Liver (tissue), 9 donors: ENCODE measurements around the gene LRMDA. TPM values are rescaled to one million over a fixed set of nuclear protein-coding genes. Genes with fewer than 3 reads are reported as not detected.

ENCODE experiments used
- DNase-seq: peaks from one replicate; pipeline ENCODE4 v3.0.0-alpha.2; 2017; ENCODE audit warnings: low spot score
- H3K27ac ChIP-seq, 2 donors: one replicate each; pipeline ENCODE4 v1.7.0; 2013; ENCODE audit warnings: inconsistent platforms in 2 of 2, low read length in 2 of 2, control low read depth in 1 of 2, low read depth in 1 of 2, mild to moderate bottlenecking in 1 of 2
- H3K27me3 ChIP-seq, 4 donors: one replicate each; pipeline versions ENCODE4 v1.6.1 to v1.7.0; 2013; ENCODE audit warnings: low read length in 3 of 4, inconsistent platforms in 1 of 4, mild to moderate bottlenecking in 1 of 4, moderate library complexity in 1 of 4; ENCODE audit not compliant: control insufficient read depth in 4 of 4, insufficient read depth in 4 of 4
- H3K36me3 ChIP-seq, 4 donors: one replicate each; pipeline versions ENCODE4 v1.6.1 to v1.7.0; 2013; ENCODE audit warnings: low read length in 3 of 4, mild to moderate bottlenecking in 3 of 4, low read depth in 1 of 4, moderate library complexity in 1 of 4; ENCODE audit not compliant: control insufficient read depth in 4 of 4, insufficient read depth in 3 of 4
- H3K4me1 ChIP-seq, 4 donors: one replicate each; pipeline versions ENCODE4 v1.6.1 to v1.7.0; 2013; ENCODE audit warnings: low read length in 3 of 4, mild to moderate bottlenecking in 3 of 4, moderate library complexity in 1 of 4; ENCODE audit not compliant: control insufficient read depth in 4 of 4, insufficient read depth in 4 of 4
- H3K4me3 ChIP-seq, 3 donors: one replicate each; pipeline versions ENCODE4 v1.6.1 to v1.7.0; 2013; ENCODE audit warnings: low read length in 3 of 3, control low read depth in 1 of 3, low read depth in 1 of 3, mild to moderate bottlenecking in 1 of 3
- H3K9ac ChIP-seq, 2 donors: one replicate each; pipeline ENCODE4 v1.7.0; 2013; ENCODE audit warnings: low read length in 2 of 2, mild to moderate bottlenecking in 2 of 2, moderate library complexity in 2 of 2, control low read depth in 1 of 2, low read depth in 1 of 2
- H3K9me3 ChIP-seq, 4 donors: one replicate each; pipeline versions ENCODE4 v1.6.1 to v1.7.0; 2013; ENCODE audit warnings: low read length in 3 of 4; ENCODE audit not compliant: control insufficient read depth in 4 of 4
- EGR1 ChIP-seq, 2 donors: IDR thresholded peaks; 2 replicates each; pipeline ENCODE4 v1.6.1; 2016 to 2018; ENCODE audit warnings: antibody characterized with exemption in 2 of 2, low read depth in 2 of 2
- GABPA ChIP-seq, 2 donors: IDR thresholded peaks in 1 of 2; conservative IDR thresholded peaks in 1 of 2; 2 replicates each; pipeline ENCODE4 v1.6.1; 2016; ENCODE audit warnings: antibody characterized with exemption in 2 of 2, mild to moderate bottlenecking in 1 of 2, moderate library complexity in 1 of 2
- HNF4A ChIP-seq, 2 donors: conservative IDR thresholded peaks; 2 replicates each; pipeline ENCODE4 v1.6.1; 2016; ENCODE audit warnings: antibody characterized with exemption in 2 of 2, mild to moderate bottlenecking in 2 of 2
- HNF4G ChIP-seq: IDR thresholded peaks from 2 replicates; pipeline ENCODE4 v1.6.1; 2016; ENCODE audit warnings: antibody characterized with exemption
- NR2F2 ChIP-seq: IDR thresholded peaks from 2 replicates; pipeline ENCODE4 v1.6.1; 2016; ENCODE audit warnings: antibody characterized with exemption
- RAD21 ChIP-seq, 2 donors: IDR thresholded peaks; 2 replicates each; pipeline ENCODE4 v1.6.1; 2016; ENCODE audit warnings: antibody characterized with exemption in 2 of 2, mild to moderate bottlenecking in 2 of 2
- RXRA ChIP-seq, 2 donors: IDR thresholded peaks; 2 replicates each; pipeline ENCODE4 v1.6.1; 2017 to 2018; ENCODE audit warnings: antibody characterized with exemption in 2 of 2, mild to moderate bottlenecking in 1 of 2
- SP1 ChIP-seq: IDR thresholded peaks from 2 replicates; pipeline ENCODE4 v1.6.1; 2018; ENCODE audit warnings: antibody characterized with exemption, mild to moderate bottlenecking
- TAF1 ChIP-seq: conservative IDR thresholded peaks from 2 replicates; pipeline ENCODE4 v1.6.1; 2016; ENCODE audit warnings: antibody characterized with exemption, mild to moderate bottlenecking
- YY1 ChIP-seq: IDR thresholded peaks from 2 replicates; pipeline ENCODE4 v1.6.1; 2016; ENCODE audit warnings: antibody characterized with exemption, mild to moderate bottlenecking
- WGBS: extraction: QIAGEN DNeasy Blood & Tissue Kit; methylation state at CpG from one replicate; pipeline ENCODE4 v1.1.7; 2013; 5-methylcytosine and 5-hydroxymethylcytosine counted together
- polyA plus RNA-seq, 2 donors: library from polyadenylated mRNA; stranded (reverse) in 1 of 2; unstranded in 1 of 2; fragments of 200-250 nt in 1 of 2; fragments of >200 nt in 1 of 2; fragmentation: Nextera tagmentation in 1 of 2; extraction: Ambion mirVana in 1 of 2; gene quantifications; one replicate each; pipeline versions ENCODE4 v1.2.1 to v1.2.3, GENCODE V29; 2013 to 2015
- total RNA-seq, 2 donors: library from RNA; depleted of rRNA; stranded (reverse); fragments of >200 nt; gene quantifications; one replicate each; pipeline ENCODE4 v1.2.3, GENCODE V29; 2014
- TF ChIP-seq, protein P1 (sequence below): IDR thresholded peaks from 2 replicates; pipeline ENCODE4 v1.6.1; 2016; ENCODE audit warnings: antibody characterized with exemption
- TF ChIP-seq, protein P2 (sequence below): IDR thresholded peaks from 2 replicates; pipeline ENCODE4 v1.6.1; 2016; ENCODE audit warnings: antibody characterized with exemption, mild to moderate bottlenecking
- TF ChIP-seq, protein P3 (sequence below): fragments of 150-350 bp; IDR thresholded peaks from 2 replicates; pipeline ENCODE4 v1.5.1; 2017; ENCODE audit warnings: improper control_type of control experiment, low read depth, low read length; ENCODE audit not compliant: missing input control
- TF ChIP-seq, protein P4 (sequence below): IDR thresholded peaks from 2 replicates; pipeline ENCODE4 v1.6.1; 2016; ENCODE audit warnings: antibody characterized with exemption
- TF ChIP-seq, protein P5 (sequence below): IDR thresholded peaks from 2 replicates; pipeline ENCODE4 v1.6.1; 2016; ENCODE audit warnings: antibody characterized with exemption
- donor health status: healthy.
- donor health status: healthy.
- donor health status: healthy.
- donor health status: healthy.
- donor health status: healthy.

Gene LRMDA
- total and polyA plus RNA-seq, 4 donors = 7.9 to 15.8 (median 11.3) TPM

DNA sequence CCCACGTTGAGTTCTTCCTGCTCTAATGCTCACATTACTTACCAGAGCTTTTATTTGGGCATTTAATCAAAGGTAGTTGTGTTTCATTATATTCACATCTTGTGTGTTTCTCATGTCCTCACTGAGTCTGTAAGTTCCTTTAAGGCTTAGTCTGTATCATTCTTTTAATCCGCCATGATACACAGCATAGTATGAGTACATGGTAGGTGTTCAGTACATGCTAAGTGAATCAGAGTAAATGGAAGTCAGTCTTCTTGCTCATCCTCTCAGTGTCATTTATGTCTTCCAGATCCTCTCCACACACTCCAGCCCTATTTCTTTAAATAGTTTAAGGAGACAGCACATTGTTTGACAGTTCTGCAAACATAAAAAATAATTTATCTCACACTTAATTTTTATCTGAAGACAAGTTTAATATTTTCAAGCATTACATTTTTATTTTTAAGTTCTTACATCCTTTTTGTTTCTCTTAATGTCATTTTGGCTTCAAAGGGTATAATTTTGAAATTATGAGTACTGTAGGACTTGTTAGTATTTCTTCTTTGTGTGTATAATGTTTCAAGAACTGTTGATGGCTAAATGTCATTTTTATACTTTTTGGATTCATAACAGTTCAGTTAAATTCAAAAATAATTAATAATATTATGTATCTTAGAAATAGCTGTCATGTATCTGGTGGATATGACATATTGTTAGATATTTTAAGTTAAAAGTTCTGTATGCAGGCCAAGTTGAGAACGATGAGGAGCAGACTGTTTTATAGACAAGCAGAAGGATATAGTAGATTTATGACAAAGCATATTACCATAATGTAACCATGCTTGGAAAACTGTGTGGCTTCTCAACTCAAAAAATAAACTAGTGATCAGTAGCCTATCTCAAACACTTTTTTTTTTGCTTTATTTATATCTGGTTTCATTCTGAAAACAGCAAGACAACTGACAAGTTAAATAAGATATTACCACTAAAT is 342.7 kb downstream of the LRMDA start:
- DNase-seq = no peak
- TF ChIP-seq NR2F2 = no peak
- H3K4me3 ChIP-seq = no peak overlapping the region
- H3K27me3 ChIP-seq = no peaks in the 10 kb centered on the region
- H3K9ac ChIP-seq = no peak overlapping the region
- 83% methylated on average over 3 of the region's 3 CpGs for WGBS
- H3K4me1 ChIP-seq = peaks cover 6 to 27% (median 18%) of the 10 kb centered on the region in 4 donors
- H3K9me3 ChIP-seq = no peaks in the 10 kb centered on the region
- H3K36me3 ChIP-seq = no peaks in the 10 kb centered on the region
- H3K27ac ChIP-seq = no peak overlapping the region

DNA sequence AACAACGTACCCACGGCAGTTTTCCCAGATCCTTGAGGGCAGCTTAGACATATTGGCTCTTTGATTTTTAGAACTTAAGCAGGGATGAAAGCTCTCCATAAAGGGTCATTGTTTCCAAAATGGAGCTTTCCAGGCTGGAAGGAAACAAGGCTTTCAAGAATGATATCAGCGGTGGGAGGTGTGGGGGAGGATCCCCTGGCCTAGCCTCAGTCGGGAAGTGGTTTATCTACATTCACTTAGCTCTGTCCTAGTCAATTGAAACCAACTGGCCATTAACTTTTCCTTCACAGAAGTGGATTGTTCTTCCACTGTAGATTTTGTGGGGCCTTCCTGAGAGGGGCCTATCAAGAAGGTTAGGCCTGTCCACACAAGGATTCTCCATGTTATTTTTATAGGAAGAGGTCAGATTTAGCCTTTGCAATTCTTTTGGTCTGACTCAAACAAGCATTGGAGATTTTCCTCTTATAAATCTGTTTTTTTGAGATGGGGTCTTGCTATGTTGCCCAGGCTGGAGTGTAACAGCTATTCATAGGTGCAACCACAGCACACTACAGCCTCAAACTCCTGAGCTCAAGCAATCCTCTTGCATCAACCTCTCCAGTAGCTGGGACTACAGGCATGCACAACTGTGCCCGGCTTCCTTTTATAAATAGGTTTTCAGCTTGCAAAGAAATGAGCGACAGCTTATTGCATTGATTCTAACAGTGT is 343.5 kb downstream of the LRMDA start:
- WGBS = 88% methylated on average over 6 of the region's 6 CpGs
- H3K9ac ChIP-seq = no peak overlapping the region
- TF ChIP-seq, protein P1, sequence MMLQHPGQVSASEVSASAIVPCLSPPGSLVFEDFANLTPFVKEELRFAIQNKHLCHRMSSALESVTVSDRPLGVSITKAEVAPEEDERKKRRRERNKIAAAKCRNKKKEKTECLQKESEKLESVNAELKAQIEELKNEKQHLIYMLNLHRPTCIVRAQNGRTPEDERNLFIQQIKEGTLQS = no peak
- peak; percentile 14 for TF ChIP-seq YY1
- H3K27me3 ChIP-seq = no peaks in the 10 kb centered on the region
- peaks cover 6 to 27% (median 18%) of the 10 kb centered on the region in 4 donors for H3K4me1 ChIP-seq
- no peaks in the 10 kb centered on the region for H3K9me3 ChIP-seq
- H3K36me3 ChIP-seq = no peaks in the 10 kb centered on the region
- H3K27ac ChIP-seq = no peak overlapping the region
- H3K4me3 ChIP-seq = no peak overlapping the region
- DNase-seq = no peak

DNA sequence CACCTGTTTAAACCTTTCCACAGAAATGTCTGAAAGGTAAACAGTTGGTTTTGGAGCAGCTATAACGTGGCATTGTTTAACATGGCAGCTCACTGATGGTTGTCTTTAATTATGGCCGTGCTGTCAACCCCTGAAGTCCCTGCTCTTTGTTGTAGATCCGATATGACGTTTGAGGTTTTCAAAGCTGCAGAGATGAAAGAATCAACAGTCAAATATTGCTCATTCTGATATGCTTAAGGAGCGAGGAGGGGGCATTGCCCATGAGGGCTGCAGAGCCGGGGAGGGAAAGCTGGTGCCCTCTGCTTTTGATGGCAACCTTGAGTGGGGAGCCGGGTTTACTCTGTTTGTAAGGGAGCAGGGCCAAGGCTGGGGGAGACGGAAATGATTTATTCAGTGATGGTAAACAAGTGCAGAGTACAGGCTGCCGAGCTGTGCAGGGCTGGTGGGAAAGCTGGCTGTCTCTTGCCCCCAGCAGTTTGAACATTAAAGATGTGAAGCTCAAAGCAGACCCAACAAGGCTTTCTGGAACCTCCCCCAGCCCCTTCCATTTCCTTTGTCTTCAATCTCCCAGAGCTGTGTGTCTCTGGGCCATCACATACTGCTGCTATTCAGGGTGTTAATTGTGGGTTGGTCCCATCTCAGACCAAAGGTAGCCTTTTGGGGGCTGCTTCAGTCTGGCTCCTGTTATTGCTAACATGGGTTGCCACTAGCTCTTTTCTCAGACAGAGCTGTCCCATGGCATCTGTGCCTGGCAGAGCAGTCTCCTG is 345.5 kb downstream of the LRMDA start:
- peaks cover 6 to 20% (median 11%) of the 10 kb centered on the region in 4 donors for H3K4me1 ChIP-seq
- H3K27ac ChIP-seq = no peak overlapping the region
- WGBS = 37% methylated on average over 9 of the region's 9 CpGs
- H3K27me3 ChIP-seq = no peaks in the 10 kb centered on the region
- peak overlapping the region in 1 of 3 donors; percentile 9 for H3K4me3 ChIP-seq
- H3K9me3 ChIP-seq = no peaks in the 10 kb centered on the region
- no peak overlapping the region for H3K9ac ChIP-seq
- no peaks in the 10 kb centered on the region for H3K36me3 ChIP-seq
- DNase-seq = no peak
- TF ChIP-seq RXRA (IDR thresholded peaks at IDR 0.05) (no peak), YY1 (peak; percentile 44), SP1 (peak; percentile 17), RAD21 (IDR thresholded peaks at IDR 0.05) (peak in 1 of 2 donors; percentile 11), TAF1 (no peak), EGR1 (IDR thresholded peaks at IDR 0.05; ENCODE audit: low read depth in 2 of 2) (no peak), GABPA (IDR thresholded peaks at IDR 0.05 in 1 of 2, conservative IDR thresholded peaks at IDR 0.05 in 1 of 2) (no peak), HNF4A (conservative IDR thresholded peaks at IDR 0.05) (peak; percentile 21 to 51), HNF4G (no peak)
- TF ChIP-seq, protein P2, sequence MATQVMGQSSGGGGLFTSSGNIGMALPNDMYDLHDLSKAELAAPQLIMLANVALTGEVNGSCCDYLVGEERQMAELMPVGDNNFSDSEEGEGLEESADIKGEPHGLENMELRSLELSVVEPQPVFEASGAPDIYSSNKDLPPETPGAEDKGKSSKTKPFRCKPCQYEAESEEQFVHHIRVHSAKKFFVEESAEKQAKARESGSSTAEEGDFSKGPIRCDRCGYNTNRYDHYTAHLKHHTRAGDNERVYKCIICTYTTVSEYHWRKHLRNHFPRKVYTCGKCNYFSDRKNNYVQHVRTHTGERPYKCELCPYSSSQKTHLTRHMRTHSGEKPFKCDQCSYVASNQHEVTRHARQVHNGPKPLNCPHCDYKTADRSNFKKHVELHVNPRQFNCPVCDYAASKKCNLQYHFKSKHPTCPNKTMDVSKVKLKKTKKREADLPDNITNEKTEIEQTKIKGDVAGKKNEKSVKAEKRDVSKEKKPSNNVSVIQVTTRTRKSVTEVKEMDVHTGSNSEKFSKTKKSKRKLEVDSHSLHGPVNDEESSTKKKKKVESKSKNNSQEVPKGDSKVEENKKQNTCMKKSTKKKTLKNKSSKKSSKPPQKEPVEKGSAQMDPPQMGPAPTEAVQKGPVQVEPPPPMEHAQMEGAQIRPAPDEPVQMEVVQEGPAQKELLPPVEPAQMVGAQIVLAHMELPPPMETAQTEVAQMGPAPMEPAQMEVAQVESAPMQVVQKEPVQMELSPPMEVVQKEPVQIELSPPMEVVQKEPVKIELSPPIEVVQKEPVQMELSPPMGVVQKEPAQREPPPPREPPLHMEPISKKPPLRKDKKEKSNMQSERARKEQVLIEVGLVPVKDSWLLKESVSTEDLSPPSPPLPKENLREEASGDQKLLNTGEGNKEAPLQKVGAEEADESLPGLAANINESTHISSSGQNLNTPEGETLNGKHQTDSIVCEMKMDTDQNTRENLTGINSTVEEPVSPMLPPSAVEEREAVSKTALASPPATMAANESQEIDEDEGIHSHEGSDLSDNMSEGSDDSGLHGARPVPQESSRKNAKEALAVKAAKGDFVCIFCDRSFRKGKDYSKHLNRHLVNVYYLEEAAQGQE = no peak
- TF ChIP-seq, protein P1 = no peak
- TF ChIP-seq, protein P3, sequence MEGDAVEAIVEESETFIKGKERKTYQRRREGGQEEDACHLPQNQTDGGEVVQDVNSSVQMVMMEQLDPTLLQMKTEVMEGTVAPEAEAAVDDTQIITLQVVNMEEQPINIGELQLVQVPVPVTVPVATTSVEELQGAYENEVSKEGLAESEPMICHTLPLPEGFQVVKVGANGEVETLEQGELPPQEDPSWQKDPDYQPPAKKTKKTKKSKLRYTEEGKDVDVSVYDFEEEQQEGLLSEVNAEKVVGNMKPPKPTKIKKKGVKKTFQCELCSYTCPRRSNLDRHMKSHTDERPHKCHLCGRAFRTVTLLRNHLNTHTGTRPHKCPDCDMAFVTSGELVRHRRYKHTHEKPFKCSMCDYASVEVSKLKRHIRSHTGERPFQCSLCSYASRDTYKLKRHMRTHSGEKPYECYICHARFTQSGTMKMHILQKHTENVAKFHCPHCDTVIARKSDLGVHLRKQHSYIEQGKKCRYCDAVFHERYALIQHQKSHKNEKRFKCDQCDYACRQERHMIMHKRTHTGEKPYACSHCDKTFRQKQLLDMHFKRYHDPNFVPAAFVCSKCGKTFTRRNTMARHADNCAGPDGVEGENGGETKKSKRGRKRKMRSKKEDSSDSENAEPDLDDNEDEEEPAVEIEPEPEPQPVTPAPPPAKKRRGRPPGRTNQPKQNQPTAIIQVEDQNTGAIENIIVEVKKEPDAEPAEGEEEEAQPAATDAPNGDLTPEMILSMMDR = no peak
- TF ChIP-seq, protein P4, sequence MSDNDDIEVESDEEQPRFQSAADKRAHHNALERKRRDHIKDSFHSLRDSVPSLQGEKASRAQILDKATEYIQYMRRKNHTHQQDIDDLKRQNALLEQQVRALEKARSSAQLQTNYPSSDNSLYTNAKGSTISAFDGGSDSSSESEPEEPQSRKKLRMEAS = no peak
- TF ChIP-seq, protein P5, sequence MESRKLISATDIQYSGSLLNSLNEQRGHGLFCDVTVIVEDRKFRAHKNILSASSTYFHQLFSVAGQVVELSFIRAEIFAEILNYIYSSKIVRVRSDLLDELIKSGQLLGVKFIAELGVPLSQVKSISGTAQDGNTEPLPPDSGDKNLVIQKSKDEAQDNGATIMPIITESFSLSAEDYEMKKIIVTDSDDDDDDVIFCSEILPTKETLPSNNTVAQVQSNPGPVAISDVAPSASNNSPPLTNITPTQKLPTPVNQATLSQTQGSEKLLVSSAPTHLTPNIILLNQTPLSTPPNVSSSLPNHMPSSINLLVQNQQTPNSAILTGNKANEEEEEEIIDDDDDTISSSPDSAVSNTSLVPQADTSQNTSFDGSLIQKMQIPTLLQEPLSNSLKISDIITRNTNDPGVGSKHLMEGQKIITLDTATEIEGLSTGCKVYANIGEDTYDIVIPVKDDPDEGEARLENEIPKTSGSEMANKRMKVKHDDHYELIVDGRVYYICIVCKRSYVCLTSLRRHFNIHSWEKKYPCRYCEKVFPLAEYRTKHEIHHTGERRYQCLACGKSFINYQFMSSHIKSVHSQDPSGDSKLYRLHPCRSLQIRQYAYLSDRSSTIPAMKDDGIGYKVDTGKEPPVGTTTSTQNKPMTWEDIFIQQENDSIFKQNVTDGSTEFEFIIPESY = no peak
